ENCODE measurements around the gene FAM32A.

FAM32A gene

DNA sequence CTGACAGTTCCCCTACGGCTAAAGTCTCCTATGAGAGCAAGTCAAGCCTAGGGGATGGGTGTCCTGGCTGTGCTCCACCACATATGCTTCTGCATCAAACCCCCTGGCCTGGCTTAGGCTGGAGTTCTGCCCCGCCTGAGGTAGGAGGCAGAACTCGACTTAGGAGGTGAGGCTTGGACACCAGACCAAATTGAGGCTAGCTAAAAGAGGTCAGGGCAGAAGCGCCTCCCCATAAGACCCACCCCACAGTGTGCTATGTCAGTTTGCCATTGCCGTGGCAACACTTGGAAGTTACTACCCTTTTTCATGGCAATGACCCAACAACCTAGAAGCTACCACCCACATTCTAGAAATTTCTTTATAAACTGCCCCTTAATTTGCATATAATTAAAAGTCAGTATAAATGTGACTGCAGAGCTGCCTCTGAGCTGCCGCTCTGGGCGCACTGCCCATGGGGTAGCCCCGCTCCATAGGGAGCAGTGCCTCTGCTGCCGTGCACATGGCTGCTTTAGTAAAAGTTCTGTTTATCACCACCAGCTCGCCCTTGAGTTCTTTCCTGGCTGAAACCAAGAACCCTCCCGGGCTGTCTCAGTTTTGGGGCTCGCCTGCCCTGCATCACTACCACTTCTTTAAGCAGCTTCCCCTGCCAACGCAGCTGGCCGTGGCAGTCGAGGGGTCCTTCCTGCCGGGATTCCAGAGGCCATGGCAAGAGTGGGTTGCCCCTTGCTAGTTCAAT, 32.7 kb downstream of the FAM32A start:
- TF ChIP-seq, protein P1, sequence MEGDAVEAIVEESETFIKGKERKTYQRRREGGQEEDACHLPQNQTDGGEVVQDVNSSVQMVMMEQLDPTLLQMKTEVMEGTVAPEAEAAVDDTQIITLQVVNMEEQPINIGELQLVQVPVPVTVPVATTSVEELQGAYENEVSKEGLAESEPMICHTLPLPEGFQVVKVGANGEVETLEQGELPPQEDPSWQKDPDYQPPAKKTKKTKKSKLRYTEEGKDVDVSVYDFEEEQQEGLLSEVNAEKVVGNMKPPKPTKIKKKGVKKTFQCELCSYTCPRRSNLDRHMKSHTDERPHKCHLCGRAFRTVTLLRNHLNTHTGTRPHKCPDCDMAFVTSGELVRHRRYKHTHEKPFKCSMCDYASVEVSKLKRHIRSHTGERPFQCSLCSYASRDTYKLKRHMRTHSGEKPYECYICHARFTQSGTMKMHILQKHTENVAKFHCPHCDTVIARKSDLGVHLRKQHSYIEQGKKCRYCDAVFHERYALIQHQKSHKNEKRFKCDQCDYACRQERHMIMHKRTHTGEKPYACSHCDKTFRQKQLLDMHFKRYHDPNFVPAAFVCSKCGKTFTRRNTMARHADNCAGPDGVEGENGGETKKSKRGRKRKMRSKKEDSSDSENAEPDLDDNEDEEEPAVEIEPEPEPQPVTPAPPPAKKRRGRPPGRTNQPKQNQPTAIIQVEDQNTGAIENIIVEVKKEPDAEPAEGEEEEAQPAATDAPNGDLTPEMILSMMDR (conservative IDR thresholded peaks at IDR 0.05; ENCODE audit: low read depth), result no peak
- no peak overlapping the region for H3K27ac ChIP-seq
- DNase-seq (ENCODE audit: low spot score), result no peak
- POLR2A ChIA-PET (ENCODE audit: low non-redundant PET), result no interaction called here
- CTCF ChIA-PET, result interaction anchor here (0.5 kb wide), 1 partner anchor 36 kb away, joined by 5 read pairs; no protein-coding TSS in a partner anchor

DNA sequence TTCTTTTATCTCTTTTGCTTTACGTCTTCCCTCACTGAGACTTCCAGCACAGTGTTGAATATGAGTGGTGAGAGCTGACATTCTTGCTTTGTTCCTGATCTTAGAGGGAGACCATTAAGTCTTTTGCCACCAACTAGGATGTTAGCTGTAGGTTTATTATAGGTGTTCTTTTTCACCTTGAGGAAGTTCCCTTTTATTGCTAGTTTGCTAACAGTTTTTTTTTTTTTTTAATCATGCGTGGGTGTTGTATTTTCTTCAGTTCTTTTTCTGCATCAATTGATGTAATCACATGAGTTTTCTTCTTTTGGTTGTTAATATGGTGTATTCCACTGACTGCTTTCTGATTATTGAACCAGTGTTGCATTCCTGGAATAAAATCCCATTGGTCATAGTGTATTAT, 33.6 kb downstream of the FAM32A start:
- POLR2A ChIA-PET (ENCODE audit: low non-redundant PET), result no interaction called here
- TF ChIP-seq, protein P1 (conservative IDR thresholded peaks at IDR 0.05; ENCODE audit: low read depth), result no peak
- CTCF ChIA-PET, result no interaction called here
- DNase-seq (ENCODE audit: low spot score), result no peak
- no peak overlapping the region for H3K27ac ChIP-seq

DNA sequence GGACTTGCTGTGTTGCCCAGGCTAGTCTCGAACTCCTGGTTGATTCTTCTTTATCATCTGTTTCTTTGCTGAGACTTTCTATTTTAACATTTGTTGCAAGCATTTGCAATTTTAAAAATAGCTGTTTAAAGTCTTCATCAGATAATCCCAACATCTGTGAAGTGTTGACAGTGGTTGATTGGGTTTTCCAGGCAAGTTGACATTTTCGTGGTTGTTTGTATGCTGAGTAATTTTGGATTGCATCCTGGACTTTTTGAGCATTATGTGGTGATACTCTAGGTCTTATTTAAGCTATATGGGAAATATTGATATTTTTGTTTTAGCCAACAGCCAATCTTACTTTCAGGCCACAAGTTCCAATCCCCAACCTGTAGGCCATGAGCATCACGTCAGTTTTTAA, 37.6 kb downstream of the FAM32A start:
- CTCF ChIA-PET, result no interaction called here
- POLR2A ChIA-PET (ENCODE audit: low non-redundant PET), result no interaction called here
- H3K27ac ChIP-seq, result no peak overlapping the region
- no peak for DNase-seq (ENCODE audit: low spot score)
- TF ChIP-seq, protein P1 (conservative IDR thresholded peaks at IDR 0.05; ENCODE audit: low read depth), result no peak

DNA sequence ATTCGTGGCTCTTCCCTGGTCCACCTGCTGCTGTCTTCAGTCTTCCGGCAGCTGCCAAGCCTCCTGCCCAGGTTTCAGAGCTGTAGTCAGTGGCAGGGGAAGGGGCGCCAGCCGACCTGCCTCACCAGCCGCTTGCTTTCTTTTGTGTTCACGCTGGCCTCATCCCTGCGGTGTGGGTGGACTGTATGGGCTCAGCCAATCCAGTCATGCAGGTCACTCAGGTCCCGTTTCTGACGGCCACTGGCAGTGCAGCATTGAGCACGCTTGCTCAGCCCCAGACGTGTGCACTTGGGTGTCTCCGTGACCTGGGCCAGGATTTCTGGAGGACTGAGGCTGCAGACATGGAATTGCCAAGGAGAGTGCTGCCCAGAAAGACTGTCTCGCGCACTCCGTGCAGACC, 38.5 kb downstream of the FAM32A start:
- TF ChIP-seq, protein P1 (conservative IDR thresholded peaks at IDR 0.05; ENCODE audit: low read depth), result no peak
- no peak for DNase-seq (ENCODE audit: low spot score)
- no peak overlapping the region for H3K27ac ChIP-seq
- CTCF ChIA-PET, result interaction anchor here (0.7 kb wide), 1 partner anchor 163 kb away, joined by 5 read pairs; no protein-coding TSS in a partner anchor
- POLR2A ChIA-PET (ENCODE audit: low non-redundant PET), result no interaction called here

DNA sequence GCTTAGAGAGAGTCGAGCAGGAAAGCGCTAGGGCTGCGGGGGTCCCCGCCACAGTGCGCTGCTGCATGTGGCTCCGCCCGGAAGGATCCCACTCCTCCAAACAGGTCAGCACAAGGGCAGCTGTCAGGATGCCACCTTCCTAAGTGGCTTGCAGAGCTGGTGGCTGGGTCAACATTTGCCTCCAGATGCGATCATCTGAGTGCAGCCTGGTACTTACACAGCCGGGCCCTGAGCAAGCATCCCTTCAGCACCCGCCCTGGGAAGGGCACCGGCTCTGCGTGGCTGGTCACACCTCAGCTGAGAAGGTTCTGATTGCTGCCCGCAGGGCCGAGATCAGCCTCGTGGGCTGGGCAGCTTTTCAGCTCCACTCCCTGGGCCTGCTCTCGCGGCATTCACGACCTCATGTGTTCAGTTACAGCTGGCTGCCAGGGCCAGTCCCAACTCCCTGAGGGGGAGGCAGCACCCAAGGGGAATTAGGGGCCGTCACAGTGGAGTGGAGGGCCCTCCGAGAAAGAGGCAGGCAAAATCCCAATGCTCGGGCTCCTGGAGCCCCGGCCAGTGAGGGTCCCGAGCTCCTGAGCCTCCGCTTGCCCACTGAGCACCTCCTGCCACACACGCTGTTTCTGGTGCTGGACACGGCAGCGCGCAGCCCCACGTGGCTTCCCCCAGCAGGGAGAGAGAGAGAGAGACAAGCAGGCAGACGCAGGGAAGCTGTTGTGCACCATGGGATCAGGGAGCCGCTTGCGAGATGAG, 39.3 kb downstream of the FAM32A start:
- H3K27ac ChIP-seq, result no peak overlapping the region; the same call in 1 of the 2 replicates
- DNase-seq (ENCODE audit: low spot score), result no peak
- ChIA-PET POLR2A (ENCODE audit: low non-redundant PET) (no interaction called here), CTCF (interaction anchor here (0.7 kb wide), 1 partner anchor 162 kb away, joined by 5 read pairs; no protein-coding TSS in a partner anchor)
- TF ChIP-seq, protein P1 (conservative IDR thresholded peaks at IDR 0.05; ENCODE audit: low read depth), result no peak

DNA sequence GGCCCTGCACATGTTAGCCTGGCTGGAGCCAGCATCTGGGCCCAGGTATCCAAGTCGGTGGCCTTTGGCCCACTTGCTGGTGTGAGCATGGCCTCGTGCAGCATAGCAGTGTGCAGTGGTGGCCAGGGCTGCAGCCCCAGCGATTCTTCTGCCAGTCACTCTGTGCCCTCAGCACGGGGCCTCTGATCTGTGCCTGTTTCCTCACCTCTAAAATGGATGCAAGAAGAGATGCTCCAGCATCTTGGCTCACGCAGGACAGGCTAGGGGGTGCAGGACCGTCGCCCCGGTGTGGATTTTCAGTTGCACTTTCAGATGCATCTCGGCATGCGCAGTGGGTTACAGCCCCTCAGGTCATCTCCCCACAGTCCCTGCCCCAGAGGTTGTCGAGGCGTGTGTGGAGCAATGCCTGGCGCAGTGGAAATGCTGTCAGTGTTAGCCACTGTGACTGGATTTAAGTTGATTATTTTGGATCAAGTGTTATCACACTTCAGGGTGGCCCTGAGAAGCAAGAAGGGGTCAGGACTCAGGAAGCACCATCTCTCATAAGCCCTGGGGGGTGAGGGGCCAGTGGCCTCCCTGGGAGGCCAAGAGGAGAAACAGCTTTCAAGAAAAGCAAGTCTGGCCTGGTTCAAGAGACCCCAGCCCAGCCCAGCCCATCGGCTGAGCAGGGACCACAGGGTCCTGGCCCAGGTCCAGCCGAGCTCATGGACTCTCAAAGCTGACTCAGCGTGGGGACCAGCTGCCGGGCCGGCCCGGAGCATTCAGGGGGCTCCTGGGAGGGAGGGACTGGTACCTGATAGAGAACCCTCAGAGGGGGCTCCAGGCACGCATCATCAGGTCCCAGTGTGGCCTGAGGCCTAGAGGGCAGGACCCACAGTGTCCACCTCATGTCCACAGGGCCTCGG, 40.3 kb downstream of the FAM32A start:
- POLR2A ChIA-PET (ENCODE audit: low non-redundant PET), result no interaction called here
- no peak for DNase-seq (ENCODE audit: low spot score)
- H3K27ac ChIP-seq, result peak overlapping the region; percentile 30
- TF ChIP-seq, protein P1 (conservative IDR thresholded peaks at IDR 0.05; ENCODE audit: low read depth), result no peak
- CTCF ChIA-PET, result interaction anchor here (0.6 kb wide), 1 partner anchor 114 kb away, joined by 3 read pairs; no protein-coding TSS in a partner anchor

Data from RWPE1 (cell line).